ENCODE data around the gene CEP128. TPM values are rescaled to one million over a fixed set of nuclear protein-coding genes. Genes with fewer than 3 reads are reported as not detected.

Gene CEP128
- polyA plus RNA-seq, 1 of the 3 experiments (the other 2 are of a cell fraction) = 1.2 TPM

DNA sequence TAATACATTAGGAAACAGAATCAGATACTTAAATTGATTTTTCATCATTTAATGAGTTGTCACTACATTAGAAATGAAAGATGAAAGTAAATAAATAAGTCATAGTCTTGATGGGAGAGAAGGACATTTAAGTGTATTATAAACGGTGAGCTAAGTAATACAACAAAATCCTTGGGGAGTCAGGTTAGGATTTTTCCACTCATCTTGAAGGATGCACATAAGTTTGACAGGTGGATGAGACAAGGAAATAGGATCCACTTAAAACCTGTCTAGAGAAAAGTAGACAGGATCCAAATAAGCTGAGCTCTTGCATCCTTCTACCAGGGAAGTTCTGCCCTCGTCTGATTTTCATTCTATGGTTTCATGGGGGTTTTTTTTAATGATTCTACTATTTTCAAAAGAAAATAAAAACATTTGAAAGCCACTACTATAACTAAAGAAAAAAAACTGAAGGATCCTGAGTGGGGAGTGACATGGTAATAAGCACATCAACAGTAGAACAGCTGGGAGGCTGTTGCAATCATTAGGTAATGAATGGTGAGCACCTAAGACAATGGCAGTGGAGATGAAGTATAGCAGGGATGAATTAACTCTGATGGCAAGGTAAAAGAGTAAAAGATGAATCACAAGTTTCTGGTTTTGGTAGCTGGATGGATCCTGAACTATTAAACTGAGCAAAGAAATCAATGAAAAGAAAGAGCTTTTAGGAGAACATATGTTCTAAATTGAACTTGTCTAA lies 17.0 kb downstream of the CEP128 start:
- no peak overlapping the region for H2AFZ ChIP-seq (ENCODE audit: low read depth)
- POLR2A ChIA-PET = no interaction called here

More for the DNA sequence above, 17.0 kb downstream of the CEP128 start:
- Histone ChIP-seq H3K9me3 (no peaks in the 10 kb centered on the region), H3K4me3 (ENCODE audit: low read depth in 2 of 2, low read length in 1 of 2) (no peak overlapping the region), H3K4me2 (no peak overlapping the region), H3K9ac (no peak overlapping the region), H3K9me2 (no peaks in the 10 kb centered on the region), H3K36me3 (replicated peaks in 1 of 2; ENCODE audit: control insufficient read depth in 1 of 2, insufficient read depth in 2 of 2, low read length in 1 of 2) (peaks cover 0 to 5% of the 10 kb centered on the region in 2 experiments), H3K79me2 (ENCODE audit: insufficient read depth) (peaks cover 30% of the 10 kb centered on the region; the same call in 1 of the 2 replicates), H4K20me1 (ENCODE audit: insufficient read depth) (no peaks in the 10 kb centered on the region), H3K27ac (ENCODE audit: low read depth in 2 of 2, low read length in 1 of 2) (no peak overlapping the region), H3K27me3 (ENCODE audit: insufficient read depth) (no peaks in the 10 kb centered on the region), H3F3A (replicated peaks; ENCODE audit: insufficient read depth) (no peaks in the 10 kb centered on the region), H3K4me1 (ENCODE audit: control insufficient read depth in 1 of 2, insufficient read depth in 2 of 2, low read depth in 1 of 2, low read length in 1 of 2) (peaks cover 0 to 5% of the 10 kb centered on the region in 2 experiments; a peak in 1 of 4 replicates)
- WGBS (ENCODE audit: low lambda C conversion rate) = 89% methylated on average over 2 of the region's 2 CpGs
- TF ChIP-seq MXI1 (IDR thresholded peaks at IDR 0.05; ENCODE audit: low read depth, low read length) (no peak), GATA2 (CRISPR knock-in tag; IDR thresholded peaks at IDR 0.05) (no peak), FOXJ3 (CRISPR knock-in tag; IDR thresholded peaks at IDR 0.05) (no peak), REST (IDR thresholded peaks at IDR 0.05; ENCODE audit: low read depth, low read length) (no peak), NRF1 (IDR thresholded peaks at IDR 0.05; ENCODE audit: low read depth, low read length) (no peak)
- TF ChIP-seq, protein P1, sequence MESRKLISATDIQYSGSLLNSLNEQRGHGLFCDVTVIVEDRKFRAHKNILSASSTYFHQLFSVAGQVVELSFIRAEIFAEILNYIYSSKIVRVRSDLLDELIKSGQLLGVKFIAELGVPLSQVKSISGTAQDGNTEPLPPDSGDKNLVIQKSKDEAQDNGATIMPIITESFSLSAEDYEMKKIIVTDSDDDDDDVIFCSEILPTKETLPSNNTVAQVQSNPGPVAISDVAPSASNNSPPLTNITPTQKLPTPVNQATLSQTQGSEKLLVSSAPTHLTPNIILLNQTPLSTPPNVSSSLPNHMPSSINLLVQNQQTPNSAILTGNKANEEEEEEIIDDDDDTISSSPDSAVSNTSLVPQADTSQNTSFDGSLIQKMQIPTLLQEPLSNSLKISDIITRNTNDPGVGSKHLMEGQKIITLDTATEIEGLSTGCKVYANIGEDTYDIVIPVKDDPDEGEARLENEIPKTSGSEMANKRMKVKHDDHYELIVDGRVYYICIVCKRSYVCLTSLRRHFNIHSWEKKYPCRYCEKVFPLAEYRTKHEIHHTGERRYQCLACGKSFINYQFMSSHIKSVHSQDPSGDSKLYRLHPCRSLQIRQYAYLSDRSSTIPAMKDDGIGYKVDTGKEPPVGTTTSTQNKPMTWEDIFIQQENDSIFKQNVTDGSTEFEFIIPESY (IDR thresholded peaks at IDR 0.05; ENCODE audit: borderline replicate concordance, low read depth) = no peak
- DNase-seq = no peak
- CTCF ChIA-PET = no interaction called here

Measured in SK-N-SH (cell line).